ENCODE data around the gene ARHGAP10. TPM values are rescaled to one million over a fixed set of nuclear protein-coding genes. Genes with fewer than 3 reads are reported as not detected.
"Not testable (repeated sequence)": the region's sequence is repeated elsewhere in the genome, so short reads cannot be mapped to it uniquely, and the experiment has no call there.

The ARHGAP10 gene
- polyA plus RNA-seq, 1 donor: 11.0 TPM

DNA sequence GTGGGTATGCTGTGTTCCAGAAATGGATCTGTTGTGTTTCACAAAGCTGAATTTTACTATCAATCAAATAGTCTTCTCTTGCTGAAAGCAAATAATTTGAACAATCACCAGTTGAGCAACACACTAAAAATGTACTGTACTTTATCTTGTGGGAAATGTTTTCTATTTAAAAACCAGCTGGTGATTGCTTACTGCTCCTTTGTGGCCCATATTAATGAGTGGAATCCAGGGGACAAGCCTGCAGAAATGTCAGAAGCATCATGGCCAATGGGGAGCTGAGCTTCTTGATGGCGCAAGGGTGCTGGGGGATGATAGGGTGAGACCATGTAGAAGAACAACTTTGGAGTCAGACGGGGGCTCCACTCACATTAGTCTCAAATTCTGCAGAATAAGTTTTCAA is 346.2 kb downstream of the ARHGAP10 start:
- Histone ChIP-seq H3K4me3 (ENCODE audit: low read length) (no peak overlapping the region), H3K36me3 (ENCODE audit: control insufficient read depth, insufficient read depth, low read length) (peaks cover 35% of the 10 kb centered on the region), H3K27me3 (ENCODE audit: control insufficient read depth, insufficient read depth, low read length) (no peaks in the 10 kb centered on the region), H3K4me1 (ENCODE audit: control insufficient read depth, insufficient read depth, low read length) (no peaks in the 10 kb centered on the region), H3K27ac (ENCODE audit: low read length) (no peak overlapping the region), H3K9me3 (ENCODE audit: control insufficient read depth, low read depth, low read length) (peaks cover 4% of the 10 kb centered on the region)
- no CpG with 5 or more reads among the region's 2 CpGs for WGBS (ENCODE audit: insufficient coverage, low lambda C conversion rate)
- no peak for DNase-seq

- Histone ChIP-seq H3K9me3 (ENCODE audit: control insufficient read depth, low read depth, low read length) (no peaks in the 10 kb centered on the region), H3K27ac (ENCODE audit: low read length) (no peak overlapping the region), H3K4me3 (ENCODE audit: low read length) (no peak overlapping the region), H3K27me3 (ENCODE audit: control insufficient read depth, insufficient read depth, low read length) (no peaks in the 10 kb centered on the region), H3K4me1 (ENCODE audit: control insufficient read depth, insufficient read depth, low read length) (no peaks in the 10 kb centered on the region), H3K36me3 (ENCODE audit: control insufficient read depth, insufficient read depth, low read length) (peaks cover 23% of the 10 kb centered on the region)
- 94% methylated on average over 2 of the region's 7 CpGs for WGBS (ENCODE audit: insufficient coverage, low lambda C conversion rate)
- no peak for DNase-seq
Measured at GRCh38 chr4:148079961-148080360, 348.1 kb downstream of the ARHGAP10 start.

- Histone ChIP-seq H3K9me3 (ENCODE audit: control insufficient read depth, low read depth, low read length) (no peaks in the 10 kb centered on the region), H3K27ac (ENCODE audit: low read length) (no peak overlapping the region), H3K4me3 (ENCODE audit: low read length) (no peak overlapping the region), H3K27me3 (ENCODE audit: control insufficient read depth, insufficient read depth, low read length) (no peaks in the 10 kb centered on the region), H3K36me3 (ENCODE audit: control insufficient read depth, insufficient read depth, low read length) (peaks cover 14% of the 10 kb centered on the region), H3K4me1 (ENCODE audit: control insufficient read depth, insufficient read depth, low read length) (no peaks in the 10 kb centered on the region)
- DNase-seq: no peak
- no CpG with 5 or more reads among the region's 12 CpGs for WGBS (ENCODE audit: insufficient coverage, low lambda C conversion rate)
Measured at GRCh38 chr4:148081267-148081666, 349.4 kb downstream of the ARHGAP10 start.

- DNase-seq: no peak
- no peaks in the 10 kb centered on the region for H3K4me1 ChIP-seq (ENCODE audit: control insufficient read depth, insufficient read depth, low read length)
- WGBS (ENCODE audit: insufficient coverage, low lambda C conversion rate): no CpG with 5 or more reads among the region's 3 CpGs
- H3K9me3 ChIP-seq (ENCODE audit: control insufficient read depth, low read depth, low read length): no peaks in the 10 kb centered on the region
- no peak overlapping the region for H3K4me3 ChIP-seq (ENCODE audit: low read length)
- no peaks in the 10 kb centered on the region for H3K27me3 ChIP-seq (ENCODE audit: control insufficient read depth, insufficient read depth, low read length)
- H3K27ac ChIP-seq (ENCODE audit: low read length): no peak overlapping the region
- peaks cover 14% of the 10 kb centered on the region for H3K36me3 ChIP-seq (ENCODE audit: control insufficient read depth, insufficient read depth, low read length)
Measured at GRCh38 chr4:148081745-148082144, 349.9 kb downstream of the ARHGAP10 start.

- not testable (repeated sequence) for DNase-seq; H3K4me3 ChIP-seq (ENCODE audit: low read length); H3K27me3 ChIP-seq (ENCODE audit: control insufficient read depth, insufficient read depth, low read length); H3K4me1 ChIP-seq (ENCODE audit: control insufficient read depth, insufficient read depth, low read length); H3K9me3 ChIP-seq (ENCODE audit: control insufficient read depth, low read depth, low read length); H3K27ac ChIP-seq (ENCODE audit: low read length)
- peaks cover 14% of the 10 kb centered on the region for H3K36me3 ChIP-seq (ENCODE audit: control insufficient read depth, insufficient read depth, low read length)
- WGBS (ENCODE audit: insufficient coverage, low lambda C conversion rate): no CpG with 5 or more reads among the region's 4 CpGs
Measured at GRCh38 chr4:148083073-148083472, 351.2 kb downstream of the ARHGAP10 start.

DNA sequence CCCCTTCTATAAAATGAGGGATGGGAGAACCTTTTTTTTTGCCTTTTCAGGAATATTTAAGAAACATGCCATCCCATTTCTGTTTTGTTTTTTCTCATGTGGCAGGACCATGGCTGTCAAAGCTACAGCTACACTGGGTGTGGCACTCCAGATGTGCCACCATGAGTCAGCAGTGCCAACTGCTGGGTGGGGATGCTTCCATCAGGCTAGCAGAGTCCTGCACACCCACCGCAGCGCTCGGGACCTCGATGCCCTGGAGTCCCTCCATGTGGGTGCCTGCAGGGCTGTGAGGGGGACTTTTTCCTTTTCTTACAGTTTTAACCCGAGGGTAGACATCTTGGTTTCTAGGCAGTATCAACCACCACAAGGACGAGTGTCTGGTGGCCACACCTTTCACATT is 357.7 kb downstream of the ARHGAP10 start:
- no peak overlapping the region for H3K4me3 ChIP-seq (ENCODE audit: low read length)
- H3K9me3 ChIP-seq (ENCODE audit: control insufficient read depth, low read depth, low read length): no peaks in the 10 kb centered on the region
- no peaks in the 10 kb centered on the region for H3K36me3 ChIP-seq (ENCODE audit: control insufficient read depth, insufficient read depth, low read length)
- no CpG with 5 or more reads among the region's 6 CpGs for WGBS (ENCODE audit: insufficient coverage, low lambda C conversion rate)
- DNase-seq: no peak
- no peaks in the 10 kb centered on the region for H3K4me1 ChIP-seq (ENCODE audit: control insufficient read depth, insufficient read depth, low read length)
- H3K27me3 ChIP-seq (ENCODE audit: control insufficient read depth, insufficient read depth, low read length): no peaks in the 10 kb centered on the region
- no peak overlapping the region for H3K27ac ChIP-seq (ENCODE audit: low read length)

GRCh38 chr4:148090029-148090428 is 358.1 kb downstream of the ARHGAP10 start:
- WGBS (ENCODE audit: insufficient coverage, low lambda C conversion rate): no CpG with 5 or more reads among the region's 6 CpGs
- H3K27ac ChIP-seq (ENCODE audit: low read length): no peak overlapping the region
- no peak overlapping the region for H3K4me3 ChIP-seq (ENCODE audit: low read length)
- no peaks in the 10 kb centered on the region for H3K4me1 ChIP-seq (ENCODE audit: control insufficient read depth, insufficient read depth, low read length)
- no peaks in the 10 kb centered on the region for H3K36me3 ChIP-seq (ENCODE audit: control insufficient read depth, insufficient read depth, low read length)
- DNase-seq: no peak
- no peaks in the 10 kb centered on the region for H3K27me3 ChIP-seq (ENCODE audit: control insufficient read depth, insufficient read depth, low read length)
- no peaks in the 10 kb centered on the region for H3K9me3 ChIP-seq (ENCODE audit: control insufficient read depth, low read depth, low read length)

- no peaks in the 10 kb centered on the region for H3K36me3 ChIP-seq (ENCODE audit: control insufficient read depth, insufficient read depth, low read length)
- H3K27ac ChIP-seq (ENCODE audit: low read length): no peak overlapping the region
- no CpG with 5 or more reads among the region's 17 CpGs for WGBS (ENCODE audit: insufficient coverage, low lambda C conversion rate)
- H3K4me3 ChIP-seq (ENCODE audit: low read length): no peak overlapping the region
- no peak for DNase-seq
- H3K4me1 ChIP-seq (ENCODE audit: control insufficient read depth, insufficient read depth, low read length): no peaks in the 10 kb centered on the region
- H3K9me3 ChIP-seq (ENCODE audit: control insufficient read depth, low read depth, low read length): no peaks in the 10 kb centered on the region
- no peaks in the 10 kb centered on the region for H3K27me3 ChIP-seq (ENCODE audit: control insufficient read depth, insufficient read depth, low read length)
Measured at GRCh38 chr4:148090503-148091476, 358.9 kb downstream of the ARHGAP10 start.

GRCh38 chr4:148091896-148092295 is 360.0 kb downstream of the ARHGAP10 start:
- Histone ChIP-seq H3K27ac (ENCODE audit: low read length) (no peak overlapping the region), H3K27me3 (ENCODE audit: control insufficient read depth, insufficient read depth, low read length) (no peaks in the 10 kb centered on the region), H3K9me3 (ENCODE audit: control insufficient read depth, low read depth, low read length) (no peaks in the 10 kb centered on the region), H3K36me3 (ENCODE audit: control insufficient read depth, insufficient read depth, low read length) (no peaks in the 10 kb centered on the region), H3K4me3 (ENCODE audit: low read length) (no peak overlapping the region), H3K4me1 (ENCODE audit: control insufficient read depth, insufficient read depth, low read length) (no peaks in the 10 kb centered on the region)
- no CpG with 5 or more reads among the region's 4 CpGs for WGBS (ENCODE audit: insufficient coverage, low lambda C conversion rate)
- no peak for DNase-seq

DNA sequence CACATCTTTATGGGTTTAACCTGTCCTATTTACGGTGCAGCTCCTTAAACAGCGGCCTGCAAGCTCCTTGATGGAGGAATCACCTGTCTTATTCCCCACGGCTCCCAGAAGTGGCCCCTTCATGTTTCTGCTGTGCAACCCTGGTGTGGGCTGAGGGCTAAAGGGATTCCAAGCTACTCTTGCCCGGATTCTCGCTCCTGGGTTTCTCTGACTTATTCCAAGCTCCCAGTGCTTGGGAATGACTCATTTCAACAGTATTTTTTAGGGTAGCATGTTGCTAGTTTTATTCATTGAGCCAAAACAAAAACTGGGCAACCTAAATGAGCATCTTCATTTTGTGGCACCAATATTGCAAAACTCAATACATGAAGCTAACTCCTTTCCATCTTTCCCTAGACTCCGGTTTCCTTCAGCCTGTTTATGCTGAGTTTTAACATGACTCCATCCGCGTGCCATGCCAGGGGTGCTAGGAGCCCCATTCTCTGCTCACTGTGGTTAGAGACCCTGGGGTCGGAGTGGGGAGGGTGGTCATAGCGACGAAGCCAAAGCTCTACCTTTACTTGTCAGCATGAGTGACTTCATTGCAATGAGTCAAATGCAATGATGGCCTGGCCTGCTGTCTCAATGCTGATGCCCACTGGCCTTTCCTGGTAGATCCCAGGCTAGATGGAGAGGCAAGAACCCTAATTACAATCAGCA is 360.6 kb downstream of the ARHGAP10 start:
- no CpG with 5 or more reads among the region's 11 CpGs for WGBS (ENCODE audit: insufficient coverage, low lambda C conversion rate)
- DNase-seq: no peak
- Histone ChIP-seq H3K27ac (ENCODE audit: low read length) (no peak overlapping the region), H3K9me3 (ENCODE audit: control insufficient read depth, low read depth, low read length) (no peaks in the 10 kb centered on the region), H3K4me3 (ENCODE audit: low read length) (no peak overlapping the region), H3K36me3 (ENCODE audit: control insufficient read depth, insufficient read depth, low read length) (no peaks in the 10 kb centered on the region), H3K4me1 (ENCODE audit: control insufficient read depth, insufficient read depth, low read length) (no peaks in the 10 kb centered on the region), H3K27me3 (ENCODE audit: control insufficient read depth, insufficient read depth, low read length) (no peaks in the 10 kb centered on the region)

Measured in large intestine (tissue), 3 donors.